Hepatocyte (in vitro differentiated cells): ENCODE measurements around the gene PPP1R7. TPM values are rescaled to one million over a fixed set of nuclear protein-coding genes. Genes with fewer than 3 reads are reported as not detected.
"Not testable (repeated sequence)": the region's sequence is repeated elsewhere in the genome, so short reads cannot be mapped to it uniquely, and the experiment has no call there.

Experiments used
- DNase-seq: peaks from one replicate; pipeline ENCODE4 v3.0.0-alpha.2; 2016; ENCODE audit warnings: low spot score
- H2AFZ ChIP-seq: fragments of 200-600 bp; sonication (generic); 2 replicates; pipeline ENCODE4 v1.6.0; 2016; ENCODE audit warnings: antibody characterized with exemption, mild to moderate bottlenecking
- H3K27ac ChIP-seq: fragments of 200-600 bp; sonication (generic); 2 replicates; pipeline ENCODE4 v1.5.1; 2016; ENCODE audit warnings: mild to moderate bottlenecking
- H3K27me3 ChIP-seq: fragments of 200-600 bp; sonication (generic); 2 replicates; pipeline ENCODE4 v1.6.1; 2016
- H3K36me3 ChIP-seq: fragments of 200-600 bp; sonication (generic); replicated peaks from 2 replicates; pipeline ENCODE4 v1.5.1; 2016; ENCODE audit warnings: low read depth; ENCODE audit not compliant: insufficient read depth
- H3K4me1 ChIP-seq: fragments of 200-600 bp; sonication (generic); 2 replicates; pipeline ENCODE4 v1.5.1; 2016; ENCODE audit warnings: mild to moderate bottlenecking, moderate library complexity; ENCODE audit not compliant: insufficient read depth
- H3K4me2 ChIP-seq: fragments of 200-600 bp; sonication (generic); 2 replicates; pipeline ENCODE4 v1.6.0; 2016
- H3K4me3 ChIP-seq: fragments of 200-600 bp; sonication (generic); 2 replicates; pipeline ENCODE4 v1.5.1; 2016; ENCODE audit warnings: mild to moderate bottlenecking
- H3K79me2 ChIP-seq: fragments of 200-600 bp; sonication (generic); 2 replicates; pipeline ENCODE4 v1.6.0; 2017; ENCODE audit warnings: mild to moderate bottlenecking
- H3K9me2 ChIP-seq: fragments of 200-600 bp; sonication (generic); replicated peaks from 2 replicates; pipeline ENCODE4 v1.6.0; 2017; ENCODE audit warnings: mild to moderate bottlenecking; ENCODE audit not compliant: insufficient read depth
- H3K9me3 ChIP-seq: fragments of 200-600 bp; sonication (generic); 2 replicates; pipeline ENCODE4 v1.5.1; 2016; ENCODE audit warnings: low read depth, mild to moderate bottlenecking
- H4K20me1 ChIP-seq: fragments of 200-600 bp; sonication (generic); 2 replicates; pipeline ENCODE4 v1.6.0; 2016; ENCODE audit warnings: mild to moderate bottlenecking; ENCODE audit not compliant: insufficient read depth, poor library complexity, severe bottlenecking
- CTCF ChIP-seq: fragments of 200-600 bp; sonication (generic); IDR thresholded peaks from 2 replicates; pipeline ENCODE4 v1.5.1; 2016; ENCODE audit warnings: antibody characterized with exemption, mild to moderate bottlenecking; ENCODE audit not compliant: poor library complexity
- EZH2 ChIP-seq: fragments of 200-600 bp; sonication (generic); IDR thresholded peaks from 2 replicates; pipeline ENCODE4 v1.6.1; 2016; ENCODE audit warnings: antibody characterized with exemption, mild to moderate bottlenecking, borderline replicate concordance
- EZH2phosphoT487 ChIP-seq: fragments of 200-600 bp; sonication (generic); IDR thresholded peaks from one replicate; pipeline ENCODE4 v1.6.1; 2018; ENCODE audit warnings: antibody characterized with exemption, mild to moderate bottlenecking, low read depth, moderate library complexity; ENCODE audit not compliant: unreplicated experiment, severe bottlenecking
- WGBS: methylation state at CpG from one replicate; pipeline ENCODE4 v1.1.6; 2016; ENCODE audit warnings: low lambda C conversion rate; ENCODE audit errors: missing lambda C conversion rate; 5-methylcytosine and 5-hydroxymethylcytosine counted together
- polyA plus RNA-seq: library from polyadenylated mRNA; unstranded; fragments of >200 nt; fragmentation: Nextera tagmentation; extraction: Ambion mirVana; gene quantifications from 2 replicates; pipeline ENCODE4 v1.2.1, GENCODE V29; 2016
- total RNA-seq: library from RNA; depleted of rRNA; stranded (reverse); fragments of >200 nt; gene quantifications from 2 replicates; pipeline ENCODE4 v1.2.3, GENCODE V29; 2014

The PPP1R7 gene
- total RNA-seq (46.7 and 55.5 TPM in 2 replicates), polyA plus RNA-seq (84.9 and 86.9 TPM in 2 replicates)

DNA sequence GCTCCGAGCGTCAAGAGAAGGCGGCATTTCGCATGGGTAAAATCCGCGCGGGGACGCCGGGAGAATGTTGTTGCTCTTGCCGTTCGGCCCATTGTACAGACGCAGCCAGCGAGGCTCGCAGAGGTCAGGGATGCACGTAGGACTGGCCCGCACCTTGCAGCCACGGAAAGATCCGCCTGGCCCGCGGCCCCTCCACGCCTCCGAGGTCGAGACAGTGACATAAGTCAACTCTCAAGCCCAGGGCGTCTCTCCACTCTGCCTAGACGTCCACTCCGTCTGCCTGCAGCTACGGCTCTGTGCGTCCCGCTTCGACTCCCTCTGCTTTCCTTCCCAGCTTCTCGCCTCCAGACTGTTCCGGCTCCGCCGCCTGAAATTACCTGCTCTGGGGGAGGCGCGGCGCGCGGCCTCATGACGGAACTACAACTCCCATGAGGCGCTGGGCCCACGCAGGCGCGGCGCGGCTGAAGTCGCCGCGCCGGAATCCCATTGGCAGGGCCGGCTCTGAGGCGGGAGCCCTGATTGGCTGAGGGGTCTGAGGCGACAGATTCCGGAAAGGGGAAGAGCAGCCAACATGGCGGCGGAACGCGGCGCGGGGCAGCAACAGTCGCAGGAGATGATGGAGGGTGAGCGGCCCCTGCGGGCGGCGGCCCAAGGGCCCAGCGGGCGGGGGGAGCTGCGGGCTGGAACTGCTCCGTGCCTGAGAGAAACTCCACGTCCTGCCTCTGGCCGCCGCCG, at the start of gene PPP1R7:
Gene PPP1R7, plus strand, starts transcription at position 543 of the 735 bp plus-strand sequence. Its CDS starts 29 bp downstream, at position 572.
- H3K4me3 ChIP-seq, result peak within 1 kb of the TSS; percentile 84
- peak within 1 kb of the TSS; percentile 82 for H2AFZ ChIP-seq
- H3K4me1 ChIP-seq, result no peaks in the 10 kb centered on the region
- H3K79me2 ChIP-seq, result peaks cover 9% of the 10 kb centered on the region
- H3K27me3 ChIP-seq, result no peaks in the 10 kb centered on the region
- no peaks in the 10 kb centered on the region for H3K9me3 ChIP-seq
- DNase-seq, result peak; percentile 98
- H3K4me2 ChIP-seq, result peak within 1 kb of the TSS; percentile 95
- no peaks in the 10 kb centered on the region for H4K20me1 ChIP-seq
- 2% methylated on average over 70 of the region's 73 CpGs for WGBS
- no peak for TF ChIP-seq CTCF
- no peak for TF ChIP-seq EZH2phosphoT487
- TF ChIP-seq EZH2, result no peak
- H3K27ac ChIP-seq, result peak within 1 kb of the TSS; percentile 73
- no peaks in the 10 kb centered on the region for H3K9me2 ChIP-seq
- H3K36me3 ChIP-seq, result no peaks in the 10 kb centered on the region

DNA sequence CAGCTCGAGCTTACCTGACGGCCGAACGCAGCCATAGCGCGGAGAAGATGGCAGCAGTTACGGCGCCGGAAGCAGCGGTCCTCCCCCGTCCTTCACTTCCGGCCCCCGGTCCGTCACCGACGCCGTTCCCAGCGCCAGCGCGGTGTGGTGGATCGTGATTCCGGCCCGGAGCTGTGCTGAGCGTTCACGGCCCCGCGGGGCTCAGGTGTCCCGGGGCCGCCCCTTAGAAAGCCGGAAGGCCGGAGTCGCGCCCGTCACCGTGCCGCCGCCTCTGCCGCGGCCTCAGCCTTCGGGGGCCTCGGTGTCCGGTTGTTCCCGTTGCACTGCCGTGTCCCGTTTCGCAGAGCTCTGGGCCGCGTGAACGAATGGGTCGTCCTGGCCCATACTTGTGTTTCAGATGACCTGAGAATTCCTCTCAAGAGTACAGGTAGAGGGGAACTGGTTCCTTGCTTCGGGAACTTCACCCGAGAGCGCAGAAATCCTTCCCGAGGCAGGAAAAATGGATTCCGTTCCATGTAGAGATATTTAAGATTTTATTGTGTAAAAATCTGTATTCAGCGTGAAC, 47.9 kb upstream of the PPP1R7 start, which contains the start of gene MTERF4:
Gene MTERF4, minus strand, starts transcription at position 49 of the 565 bp plus-strand sequence. Its CDS starts 14 bp downstream, at position 35.
- under 1% methylated on average over 47 of the region's 56 CpGs for whole genome bisulfite sequencing
- Histone ChIP-seq H3K9me3 (no peaks in the 10 kb centered on the region), H4K20me1 (peaks cover 6% of the 10 kb centered on the region), H3K4me2 (peak within 1 kb of the TSS; percentile 99), H3K36me3 (no peaks in the 10 kb centered on the region), H3K4me1 (peaks cover 13% of the 10 kb centered on the region), H3K79me2 (peaks cover 57% of the 10 kb centered on the region), H3K9me2 (no peaks in the 10 kb centered on the region), H3K27me3 (no peaks in the 10 kb centered on the region), H3K4me3 (peak within 1 kb of the TSS; percentile 90), H2AFZ (peak within 1 kb of the TSS; percentile 99), H3K27ac (peak within 1 kb of the TSS; percentile 92)
- TF ChIP-seq EZH2, result no peak
- no peak for TF ChIP-seq CTCF
- TF ChIP-seq EZH2phosphoT487, result no peak
- DNase-seq, result peak; percentile 94

DNA sequence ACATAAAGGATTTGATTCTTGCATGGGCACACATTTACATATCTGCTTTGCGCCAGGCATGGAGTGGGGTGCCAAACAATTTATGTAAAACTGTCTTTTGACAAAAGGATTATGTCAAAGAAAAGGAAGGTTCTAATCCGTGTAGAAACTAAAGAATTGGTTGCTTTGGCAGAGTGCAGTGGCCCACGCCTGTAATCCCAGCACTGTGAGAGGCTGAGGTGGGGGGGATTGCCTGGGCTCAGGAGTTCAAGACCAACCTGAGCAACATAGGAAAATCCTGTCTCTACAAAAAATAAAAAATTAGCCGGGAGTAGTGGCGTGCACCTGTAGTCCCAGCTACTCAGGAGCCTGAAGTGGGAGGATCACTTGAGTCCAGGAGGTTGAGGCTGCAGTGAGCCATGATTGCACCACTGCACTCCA, 47.1 kb upstream of the PPP1R7 start:
- no peak for DNase-seq
- Histone ChIP-seq H3K4me2 (peak overlapping the region; percentile 99), H3K9me2 (no peaks in the 10 kb centered on the region), H3K79me2 (peaks cover 49% of the 10 kb centered on the region), H3K27me3 (no peaks in the 10 kb centered on the region), H4K20me1 (no peaks in the 10 kb centered on the region), H2AFZ (peak overlapping the region; percentile 94), H3K4me3 (peak overlapping the region; percentile 66), H3K27ac (peak overlapping the region; percentile 92), H3K4me1 (peaks cover 13% of the 10 kb centered on the region), H3K9me3 (no peaks in the 10 kb centered on the region), H3K36me3 (no peaks in the 10 kb centered on the region)
- TF ChIP-seq EZH2, result no peak
- TF ChIP-seq EZH2phosphoT487, result no peak
- TF ChIP-seq CTCF, result no peak
- WGBS, result 46% methylated on average over 5 of the region's 5 CpGs

- not testable (repeated sequence) for H3K27me3 ChIP-seq, H3K4me2 ChIP-seq, H4K20me1 ChIP-seq, H3K9me3 ChIP-seq, H3K36me3 ChIP-seq, H3K9me2 ChIP-seq, H3K4me3 ChIP-seq, DNase-seq, H2AFZ ChIP-seq, H3K27ac ChIP-seq
- peaks cover 35% of the 10 kb centered on the region for H3K79me2 ChIP-seq
- H3K4me1 ChIP-seq, result peaks cover 13% of the 10 kb centered on the region
- WGBS, result 98% methylated on average over 10 of the region's 10 CpGs
These were observed 45.7 kb upstream of the PPP1R7 start for GRCh38 chr2:241104611-241105010.
